Pancreas (tissue), 10 donors: ENCODE data around the gene ELAVL2. TPM values are rescaled to one million over a fixed set of nuclear protein-coding genes. Genes with fewer than 3 reads are reported as not detected.
"Not testable (repeated sequence)": the region's sequence is repeated elsewhere in the genome, so short reads cannot be mapped to it uniquely, and the experiment has no call there.

Experiments used
- ATAC-seq, 4 donors: fragments of 200-7000 bp; cut with Tn5 transposase; one replicate each; pipeline versions ENCODE4 v1.8.0 to v1.9.1; 2020; ENCODE audit warnings: mild to moderate bottlenecking in 4 of 4, moderate library complexity in 4 of 4
- DNase-seq, 6 donors: peaks; one replicate each; pipeline ENCODE4 v3.0.0-alpha.2; 2020
- FAIRE-seq: peaks from 2 replicates; lab custom pipeline; 2012; peaks lifted over from hg19 to GRCh38; lab: Jason Lieb, UNC
- H3K27ac ChIP-seq, 4 donors: fragments of 200-600 bp; sonication (generic); 1 replicate in 3 of 4; 2 replicates in 1 of 4; pipeline versions ENCODE4 v1.5.0 to v1.8.0; 2020
- H3K27me3 ChIP-seq, 4 donors: fragments of 200-600 bp; one replicate each; pipeline ENCODE4 v1.8.0; 2021
- H3K36me3 ChIP-seq, 3 donors: fragments of 200-600 bp; sonication (generic) in 1 of 3; one replicate each; pipeline versions ENCODE4 v1.5.0 to v1.8.0; 2020 to 2021
- H3K4me1 ChIP-seq, 3 donors: fragments of 200-600 bp; one replicate each; pipeline ENCODE4 v1.8.0; 2021
- H3K4me3 ChIP-seq, 4 donors: fragments of 200-600 bp; sonication (generic) in 2 of 4; one replicate each; pipeline versions ENCODE4 v1.5.0 to v1.8.0; 2020 to 2021
- H3K9me3 ChIP-seq, 4 donors: fragments of 200-600 bp; one replicate each; pipeline ENCODE4 v1.8.0; 2021
- CTCF ChIP-seq, 4 donors: fragments of 200-600 bp; sonication (generic) in 3 of 4; IDR thresholded peaks; one replicate each; pipeline versions ENCODE4 v1.5.0 to v1.8.0; 2021; ENCODE audit warnings: antibody characterized with exemption in 4 of 4
- WGBS, 2 donors: extraction: QIAGEN DNeasy Blood & Tissue Kit; methylation state at CpG; one replicate each; pipeline ENCODE4 v1.1.7; 2013; 5-methylcytosine and 5-hydroxymethylcytosine counted together
- intact Hi-C, 3 donors: fragments of 100-400 bp; cut with DNase I; formaldehyde crosslinking; loops; one replicate each; pipeline versions ENCODE4 v1.11.1 to v1.14.2; 2022
- polyA plus RNA-seq, 2 donors: library from polyadenylated mRNA; stranded (reverse); fragments of 200-250 nt; gene quantifications; one replicate each; pipeline ENCODE4 v1.2.3, GENCODE V29; 2013
- total RNA-seq, 6 donors: library from RNA; stranded (reverse); fragmentation: NEBNext Ultra II Directional in 4 of 6; extraction: Animal tissue kit (Norgen Biotek cat#: 25700) in 4 of 6; gene quantifications; one replicate each; pipeline versions ENCODE4 v1.2.1 to v1.2.4, GENCODE V29; 2021 to 2023
- donor health status: healthy with polysubstance abuse.
- donor health status: DM: no; HTN: no; CAD: no; lungs with moderate emphysema.
- donor health status: DM: no; HTN: no; CAD: no.
- donor health status: control.
- donor health status: control.
- donor health status: Bipolar disorder and iron deficiency.
- donor health status: DM: yes; HTN: yes; CAD: no.
- donor health status: DM: no; HTN: no; CAD: no.
- donor health status: DM: no; HTN: no; CAD: no.
- donor health status: DM: yes; HTN: yes; CAD: no.

Gene ELAVL2
- total and polyA plus RNA-seq, 8 donors: 0.02 to 0.19 (median 0.12) TPM; not detected in 5

DNA sequence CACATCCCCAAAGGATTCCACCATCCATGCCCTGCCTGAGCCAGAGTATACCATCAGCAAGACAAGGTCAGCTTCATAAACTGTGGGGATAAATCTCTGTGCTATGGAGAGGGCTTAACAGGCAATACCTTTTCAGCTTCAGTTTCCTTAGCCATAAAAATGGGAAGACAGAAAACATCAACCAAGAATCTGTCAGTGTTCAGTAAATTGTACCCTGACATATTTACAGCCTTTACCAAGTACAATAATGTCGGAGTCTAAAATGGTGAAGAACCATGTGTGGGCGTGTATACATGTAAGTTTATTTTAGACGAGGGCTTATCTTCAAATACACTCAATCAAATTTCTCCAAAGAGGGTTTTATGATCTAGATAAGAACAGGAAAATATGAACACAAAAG, 94.7 kb downstream of the ELAVL2 start:
- H3K4me3 ChIP-seq: no peak overlapping the region
- no peak overlapping the region for H3K27ac ChIP-seq
- no peaks in the 10 kb centered on the region for H3K4me1 ChIP-seq
- H3K36me3 ChIP-seq: no peaks in the 10 kb centered on the region
- DNase-seq (no peak), FAIRE-seq (no peak), ATAC-seq (no peak)
- 46 to 54% methylated on average over 3 of the region's 3 CpGs for WGBS, 2 donors
- intact Hi-C loops: no loop called here
- no peaks in the 10 kb centered on the region for H3K9me3 ChIP-seq
- H3K27me3 ChIP-seq: no peaks in the 10 kb centered on the region
- TF ChIP-seq CTCF (IDR thresholded peaks at IDR 0.05): no peak

- no peak for FAIRE-seq
- no peak for TF ChIP-seq CTCF (IDR thresholded peaks at IDR 0.05)
- intact Hi-C loops: no loop called here
These were observed 95.7 kb downstream of the ELAVL2 start for GRCh38 chr9:23730364-23730763.

GRCh38 chr9:23728736-23729135, 97.3 kb downstream of the ELAVL2 start:
- no peak overlapping the region for H3K27ac ChIP-seq
- FAIRE-seq: no peak
- no peaks in the 10 kb centered on the region for H3K4me1 ChIP-seq
- intact Hi-C loops: no loop called here
- H3K4me3 ChIP-seq: no peak overlapping the region
- no peaks in the 10 kb centered on the region for H3K36me3 ChIP-seq
- DNase-seq: no peak
- H3K27me3 ChIP-seq: no peaks in the 10 kb centered on the region
- no peaks in the 10 kb centered on the region for H3K9me3 ChIP-seq
- no peak for TF ChIP-seq CTCF (IDR thresholded peaks at IDR 0.05)
- no peak for ATAC-seq
- 60 to 79% methylated on average over 2 of the region's 2 CpGs for WGBS, 2 donors

More at GRCh38 chr9:23730364-23730763, 95.7 kb downstream of the ELAVL2 start:
- Histone ChIP-seq H3K27ac (no peak overlapping the region), H3K4me1 (no peaks in the 10 kb centered on the region), H3K4me3 (no peak overlapping the region), H3K36me3 (no peaks in the 10 kb centered on the region), H3K27me3 (no peaks in the 10 kb centered on the region), H3K9me3 (no peaks in the 10 kb centered on the region)
- DNase-seq (no peak), ATAC-seq (no peak)
- WGBS, 2 donors: 66 to 83% methylated on average over 2 of the region's 2 CpGs

GRCh38 chr9:23725279-23725946, 100.6 kb downstream of the ELAVL2 start:
- no peaks in the 10 kb centered on the region for H3K27me3 ChIP-seq
- no peaks in the 10 kb centered on the region for H3K36me3 ChIP-seq
- no peak for TF ChIP-seq CTCF (IDR thresholded peaks at IDR 0.05)
- intact Hi-C loops: no loop called here
- no peak for ATAC-seq
- WGBS, 2 donors: 58 to 76% methylated on average over 6 of the region's 6 CpGs
- FAIRE-seq: no peak
- H3K9me3 ChIP-seq: no peaks in the 10 kb centered on the region
- no peak overlapping the region for H3K27ac ChIP-seq
- no peak overlapping the region for H3K4me3 ChIP-seq
- no peaks in the 10 kb centered on the region for H3K4me1 ChIP-seq
- DNase-seq: no peak

- Histone ChIP-seq H3K4me1 (no peaks in the 10 kb centered on the region), H3K27ac (no peak overlapping the region), H3K9me3 (no peaks in the 10 kb centered on the region), H3K27me3 (no peaks in the 10 kb centered on the region), H3K4me3 (no peak overlapping the region), H3K36me3 (no peaks in the 10 kb centered on the region)
- FAIRE-seq: no peak
- intact Hi-C loops: no loop called here
- ATAC-seq: no peak
- WGBS, 2 donors: 65 to 66% methylated on average over 2 of the region's 2 CpGs
- no peak for DNase-seq
- TF ChIP-seq CTCF (IDR thresholded peaks at IDR 0.05): no peak
These were observed 102.4 kb downstream of the ELAVL2 start for GRCh38 chr9:23723672-23724071.

DNA sequence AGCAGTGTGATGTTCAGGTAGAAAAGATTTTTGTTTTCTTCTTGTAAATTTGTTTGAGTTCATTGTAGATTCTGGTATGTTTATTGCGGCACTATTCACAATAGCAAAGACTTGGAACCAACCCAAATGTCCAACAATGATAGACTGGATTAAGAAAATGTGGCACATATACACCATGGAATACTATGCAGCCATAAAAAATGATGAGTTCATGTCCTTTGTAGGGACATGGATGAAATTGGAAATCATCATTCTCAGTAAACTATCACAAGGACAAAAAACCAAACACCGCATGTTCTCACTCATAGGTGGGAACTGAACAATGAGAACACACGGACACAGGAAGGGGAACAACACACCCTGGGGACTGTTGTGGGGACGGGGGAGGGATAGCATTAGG, 103.0 kb downstream of the ELAVL2 start:
- FAIRE-seq, ATAC-seq, H3K27ac ChIP-seq, H3K4me3 ChIP-seq, H3K36me3 ChIP-seq, H3K27me3 ChIP-seq, H3K9me3 ChIP-seq, H3K4me1 ChIP-seq, DNase-seq, intact Hi-C loops: not testable (repeated sequence)
- whole genome bisulfite sequencing, 2 donors: 68 to 82% methylated on average over 4 of the region's 4 CpGs
